ENCODE data around the gene LCK. TPM values are rescaled to one million over a fixed set of nuclear protein-coding genes. Genes with fewer than 3 reads are reported as not detected.
A peak's percentile ranks its signal among the peaks of the same experiment; 100 is the strongest.

LCK gene
- total RNA-seq, 1 donor from 2014 or later, result 1.1 TPM

DNA sequence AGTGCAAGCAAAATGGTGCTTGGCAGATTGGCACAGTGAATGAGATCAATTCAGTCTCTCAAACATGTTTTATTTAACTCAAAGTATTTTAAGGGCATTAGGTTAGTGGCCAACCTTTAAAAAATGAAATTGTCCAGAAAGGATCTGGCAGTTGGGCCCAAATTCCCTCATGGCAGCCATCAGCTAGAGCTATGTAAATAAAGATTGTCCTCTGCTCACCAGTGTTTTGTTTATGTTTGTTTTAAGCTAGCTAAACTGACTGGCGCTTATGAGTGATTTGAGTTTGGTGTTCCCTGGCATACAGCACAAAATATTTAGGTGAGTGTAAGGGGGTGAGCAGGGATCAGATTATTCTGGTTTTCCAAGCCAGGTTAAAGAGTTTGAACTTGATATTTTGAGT lies 58.9 kb downstream of the LCK start:
- H3K9me3 Mint-ChIP-seq (ENCODE audit: unreplicated experiment), result no peaks in the 10 kb centered on the region
- H3K36me3 Mint-ChIP-seq (ENCODE audit: low read depth, unreplicated experiment), result peaks cover 10% of the 10 kb centered on the region
- H3K27ac Mint-ChIP-seq (ENCODE audit: unreplicated experiment), result no peak overlapping the region
- H3K4me3 Mint-ChIP-seq (ENCODE audit: unreplicated experiment), result peak overlapping the region; percentile 31
- H3K4me1 Mint-ChIP-seq (ENCODE audit: unreplicated experiment), result peaks cover 3% of the 10 kb centered on the region
- H3K27me3 Mint-ChIP-seq (ENCODE audit: unreplicated experiment), result peaks cover 2% of the 10 kb centered on the region
- DNase-seq (ENCODE audit: low spot score), result no peak
- TF ChIP-seq, protein P1, sequence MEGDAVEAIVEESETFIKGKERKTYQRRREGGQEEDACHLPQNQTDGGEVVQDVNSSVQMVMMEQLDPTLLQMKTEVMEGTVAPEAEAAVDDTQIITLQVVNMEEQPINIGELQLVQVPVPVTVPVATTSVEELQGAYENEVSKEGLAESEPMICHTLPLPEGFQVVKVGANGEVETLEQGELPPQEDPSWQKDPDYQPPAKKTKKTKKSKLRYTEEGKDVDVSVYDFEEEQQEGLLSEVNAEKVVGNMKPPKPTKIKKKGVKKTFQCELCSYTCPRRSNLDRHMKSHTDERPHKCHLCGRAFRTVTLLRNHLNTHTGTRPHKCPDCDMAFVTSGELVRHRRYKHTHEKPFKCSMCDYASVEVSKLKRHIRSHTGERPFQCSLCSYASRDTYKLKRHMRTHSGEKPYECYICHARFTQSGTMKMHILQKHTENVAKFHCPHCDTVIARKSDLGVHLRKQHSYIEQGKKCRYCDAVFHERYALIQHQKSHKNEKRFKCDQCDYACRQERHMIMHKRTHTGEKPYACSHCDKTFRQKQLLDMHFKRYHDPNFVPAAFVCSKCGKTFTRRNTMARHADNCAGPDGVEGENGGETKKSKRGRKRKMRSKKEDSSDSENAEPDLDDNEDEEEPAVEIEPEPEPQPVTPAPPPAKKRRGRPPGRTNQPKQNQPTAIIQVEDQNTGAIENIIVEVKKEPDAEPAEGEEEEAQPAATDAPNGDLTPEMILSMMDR (IDR thresholded peaks at IDR 0.05; ENCODE audit: unreplicated experiment), result no peak

DNA sequence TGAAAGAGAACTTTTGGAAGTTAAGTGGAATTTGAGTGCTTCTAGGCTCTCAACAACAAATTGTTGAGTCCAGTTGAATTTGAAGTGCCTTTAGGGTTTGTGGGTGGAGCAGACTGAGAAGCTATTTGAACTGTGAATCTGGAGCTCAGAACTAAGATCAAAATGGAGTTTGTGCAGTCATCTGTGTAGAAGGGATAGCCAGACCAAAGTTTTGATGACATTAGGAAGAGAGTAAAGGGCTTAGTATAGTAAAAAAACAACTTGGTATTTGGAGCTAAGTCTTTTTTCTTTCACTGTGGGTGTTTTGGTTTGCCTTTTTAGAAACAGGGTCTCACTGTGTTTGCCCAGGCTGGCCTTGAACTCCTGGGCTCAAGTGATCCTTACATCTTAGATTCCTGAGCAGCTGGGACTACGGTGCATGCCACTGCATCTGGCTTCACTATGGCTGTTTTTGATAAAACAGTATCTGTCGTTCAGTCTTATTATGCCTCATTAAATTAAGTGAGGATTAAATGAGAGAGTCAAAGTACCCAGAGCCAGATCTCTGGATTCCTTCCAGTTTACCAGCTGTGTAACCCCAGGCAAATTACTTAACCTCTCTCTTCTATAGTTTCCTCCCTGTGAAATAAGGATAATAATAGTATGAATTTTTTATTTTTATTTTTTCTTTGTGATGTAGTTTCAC lies 60.8 kb downstream of the LCK start:
- Mint-ChIP-seq H3K36me3 (ENCODE audit: low read depth, unreplicated experiment) (peaks cover 2% of the 10 kb centered on the region), H3K4me3 (ENCODE audit: unreplicated experiment) (no peak overlapping the region), H3K4me1 (ENCODE audit: unreplicated experiment) (peaks cover 11% of the 10 kb centered on the region), H3K9me3 (ENCODE audit: unreplicated experiment) (no peaks in the 10 kb centered on the region), H3K27ac (ENCODE audit: unreplicated experiment) (no peak overlapping the region), H3K27me3 (ENCODE audit: unreplicated experiment) (peaks cover 2% of the 10 kb centered on the region)
- no peak for DNase-seq (ENCODE audit: low spot score)
- TF ChIP-seq, protein P1 (IDR thresholded peaks at IDR 0.05; ENCODE audit: unreplicated experiment), result no peak

DNA sequence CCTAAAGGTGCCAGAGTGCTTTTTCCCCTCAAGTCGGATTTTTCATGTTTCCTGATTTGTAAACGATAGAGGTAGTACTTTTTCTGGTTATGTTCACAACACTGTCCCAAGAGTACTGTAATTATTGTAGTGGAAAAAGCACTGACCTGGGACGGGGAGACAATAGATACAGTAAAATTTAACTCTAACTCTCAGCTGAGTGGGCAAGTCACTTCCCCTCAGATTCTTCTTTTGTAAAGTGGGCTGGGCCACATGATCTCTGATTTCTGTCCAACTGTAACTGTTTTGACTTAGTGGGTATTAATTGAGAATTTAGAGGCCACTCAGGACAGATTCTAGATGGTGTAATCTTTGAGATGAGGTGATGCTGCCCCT lies 65.8 kb downstream of the LCK start:
- Mint-ChIP-seq H3K27ac (ENCODE audit: unreplicated experiment) (no peak overlapping the region), H3K9me3 (ENCODE audit: unreplicated experiment) (no peaks in the 10 kb centered on the region), H3K36me3 (ENCODE audit: low read depth, unreplicated experiment) (peaks cover 3% of the 10 kb centered on the region), H3K4me3 (ENCODE audit: unreplicated experiment) (no peak overlapping the region), H3K4me1 (ENCODE audit: unreplicated experiment) (peaks cover 19% of the 10 kb centered on the region), H3K27me3 (ENCODE audit: unreplicated experiment) (no peaks in the 10 kb centered on the region)
- DNase-seq (ENCODE audit: low spot score), result no peak
- TF ChIP-seq, protein P1 (IDR thresholded peaks at IDR 0.05; ENCODE audit: unreplicated experiment), result no peak

DNA sequence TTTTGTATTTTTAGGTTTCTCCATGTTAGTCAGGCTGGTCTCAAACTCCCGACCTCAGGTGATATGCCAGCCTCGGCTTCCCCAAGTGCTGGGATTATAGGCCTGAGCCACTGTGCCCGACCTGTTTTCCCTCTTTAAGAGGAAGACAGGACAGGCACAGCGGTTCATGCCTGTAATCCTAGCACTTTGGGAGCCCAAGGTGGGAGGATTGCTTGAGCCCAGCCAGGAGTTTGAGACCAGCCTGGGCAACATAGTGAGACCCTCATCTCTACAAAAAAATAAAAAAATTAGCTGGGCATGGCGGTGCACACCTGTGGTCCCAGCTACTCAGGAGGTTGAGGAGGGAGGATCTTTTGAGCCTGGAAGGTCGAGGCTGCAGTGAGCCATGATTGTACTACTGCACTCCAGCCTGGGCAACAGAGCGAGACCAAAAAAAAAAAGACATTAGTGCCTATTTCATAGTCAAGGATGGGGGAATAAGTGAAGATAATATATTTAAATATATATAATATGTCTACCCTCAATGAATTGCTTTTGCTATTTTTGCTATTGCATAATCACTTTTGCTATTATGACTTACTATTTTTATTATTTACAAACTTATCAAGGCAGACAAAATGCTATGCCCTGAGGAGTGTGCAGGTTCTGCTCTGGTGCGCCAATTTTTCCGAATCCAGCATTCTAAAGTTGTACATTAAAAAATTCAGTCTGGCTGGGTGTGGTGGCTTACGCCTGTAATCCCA lies 67.2 kb downstream of the LCK start:
- H3K4me1 Mint-ChIP-seq (ENCODE audit: unreplicated experiment), result peaks cover 28% of the 10 kb centered on the region
- no peak overlapping the region for H3K27ac Mint-ChIP-seq (ENCODE audit: unreplicated experiment)
- no peak for DNase-seq (ENCODE audit: low spot score)
- no peak overlapping the region for H3K4me3 Mint-ChIP-seq (ENCODE audit: unreplicated experiment)
- TF ChIP-seq, protein P1 (IDR thresholded peaks at IDR 0.05; ENCODE audit: unreplicated experiment), result no peak
- no peaks in the 10 kb centered on the region for H3K27me3 Mint-ChIP-seq (ENCODE audit: unreplicated experiment)
- H3K36me3 Mint-ChIP-seq (ENCODE audit: low read depth, unreplicated experiment), result peaks cover 3% of the 10 kb centered on the region
- no peaks in the 10 kb centered on the region for H3K9me3 Mint-ChIP-seq (ENCODE audit: unreplicated experiment)

DNA sequence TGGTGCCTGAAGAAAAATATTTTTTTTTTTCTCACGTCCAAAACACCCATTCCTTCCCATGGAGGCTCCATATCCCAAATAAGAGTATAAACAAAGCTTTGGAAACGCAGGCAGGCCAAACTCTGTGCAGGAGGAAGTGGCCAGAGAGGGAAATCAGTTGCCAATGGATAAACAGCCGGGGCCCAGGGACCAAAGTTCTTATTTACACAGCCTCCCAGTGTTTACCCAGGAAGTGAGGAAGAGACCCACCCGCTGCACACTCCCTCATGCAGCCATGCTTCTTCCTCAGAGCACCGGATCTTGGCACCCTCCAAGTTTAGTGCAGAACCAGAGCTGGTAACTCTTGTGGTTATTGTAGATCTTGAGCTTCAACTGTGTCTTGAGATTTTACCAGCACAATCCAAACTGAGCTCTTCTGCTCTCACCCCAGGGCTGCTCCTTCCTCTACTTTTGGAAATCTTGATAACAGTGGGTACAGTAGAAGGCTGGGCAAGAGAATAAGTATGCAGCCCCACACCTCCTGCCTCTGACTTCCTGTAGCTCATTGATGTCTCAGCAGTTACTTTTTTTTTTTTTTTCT lies 70.7 kb downstream of the LCK start:
- TF ChIP-seq, protein P1 (IDR thresholded peaks at IDR 0.05; ENCODE audit: unreplicated experiment), result no peak
- H3K36me3 Mint-ChIP-seq (ENCODE audit: low read depth, unreplicated experiment), result peaks cover 11% of the 10 kb centered on the region
- H3K27me3 Mint-ChIP-seq (ENCODE audit: unreplicated experiment), result no peaks in the 10 kb centered on the region
- peaks cover 18% of the 10 kb centered on the region for H3K4me1 Mint-ChIP-seq (ENCODE audit: unreplicated experiment)
- H3K4me3 Mint-ChIP-seq (ENCODE audit: unreplicated experiment), result peak overlapping the region; percentile 15
- no peaks in the 10 kb centered on the region for H3K9me3 Mint-ChIP-seq (ENCODE audit: unreplicated experiment)
- peak overlapping the region; percentile 52 for H3K27ac Mint-ChIP-seq (ENCODE audit: unreplicated experiment)
- DNase-seq (ENCODE audit: low spot score), result no peak
